ENCODE results near the gene COL4A6.

The COL4A6 gene

DNA sequence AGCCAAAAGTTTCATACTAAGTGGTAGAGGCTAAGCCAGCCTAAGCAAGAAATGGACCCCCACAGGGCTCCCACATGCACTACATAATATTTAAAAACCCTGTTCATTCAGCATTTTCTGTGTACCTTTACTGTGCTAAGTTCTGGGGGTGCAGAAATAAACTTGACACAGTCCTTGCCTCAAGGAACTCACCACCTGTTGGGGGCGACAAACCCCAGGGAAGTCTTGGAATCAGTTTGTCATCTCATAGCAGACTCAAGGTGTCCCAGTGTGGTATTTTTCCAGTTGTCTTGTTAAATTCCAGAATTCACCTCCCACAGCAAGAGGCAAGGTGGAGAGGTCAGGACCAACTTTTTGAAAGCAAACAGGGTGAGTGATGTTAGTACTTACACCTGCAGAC, 303.5 kb downstream of the COL4A6 start:
- TF ChIP-seq, protein P1, sequence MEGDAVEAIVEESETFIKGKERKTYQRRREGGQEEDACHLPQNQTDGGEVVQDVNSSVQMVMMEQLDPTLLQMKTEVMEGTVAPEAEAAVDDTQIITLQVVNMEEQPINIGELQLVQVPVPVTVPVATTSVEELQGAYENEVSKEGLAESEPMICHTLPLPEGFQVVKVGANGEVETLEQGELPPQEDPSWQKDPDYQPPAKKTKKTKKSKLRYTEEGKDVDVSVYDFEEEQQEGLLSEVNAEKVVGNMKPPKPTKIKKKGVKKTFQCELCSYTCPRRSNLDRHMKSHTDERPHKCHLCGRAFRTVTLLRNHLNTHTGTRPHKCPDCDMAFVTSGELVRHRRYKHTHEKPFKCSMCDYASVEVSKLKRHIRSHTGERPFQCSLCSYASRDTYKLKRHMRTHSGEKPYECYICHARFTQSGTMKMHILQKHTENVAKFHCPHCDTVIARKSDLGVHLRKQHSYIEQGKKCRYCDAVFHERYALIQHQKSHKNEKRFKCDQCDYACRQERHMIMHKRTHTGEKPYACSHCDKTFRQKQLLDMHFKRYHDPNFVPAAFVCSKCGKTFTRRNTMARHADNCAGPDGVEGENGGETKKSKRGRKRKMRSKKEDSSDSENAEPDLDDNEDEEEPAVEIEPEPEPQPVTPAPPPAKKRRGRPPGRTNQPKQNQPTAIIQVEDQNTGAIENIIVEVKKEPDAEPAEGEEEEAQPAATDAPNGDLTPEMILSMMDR (IDR thresholded peaks at IDR 0.05; ENCODE audit: low read depth, low read length): no peak
- no peak overlapping the region for H3K4me3 ChIP-seq (replicated peaks in 1 of 2; ENCODE audit: low read depth in 2 of 2, low read length in 2 of 2)
- DNase-seq (ENCODE audit: low read depth in 2 of 2): no peak

DNA sequence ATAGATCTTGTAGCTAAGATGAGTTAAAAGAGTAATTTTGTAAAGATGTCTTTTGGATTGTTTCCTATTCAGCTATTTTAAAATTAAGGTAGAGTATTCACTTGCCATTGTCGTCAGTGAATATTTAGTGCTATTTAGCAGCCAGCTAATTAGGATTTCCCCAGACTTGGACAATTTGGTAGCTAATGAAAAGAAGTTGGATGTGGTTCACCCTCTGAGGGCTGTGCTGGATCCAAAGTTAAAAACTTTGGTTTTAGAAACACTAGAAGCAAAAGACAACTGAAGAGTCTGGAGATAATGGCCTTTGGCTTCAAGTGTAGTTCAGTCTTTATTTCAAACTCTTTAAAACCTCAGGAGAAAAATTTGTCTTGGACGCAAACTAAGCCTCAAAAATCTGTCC, 305.3 kb downstream of the COL4A6 start:
- TF ChIP-seq, protein P1 (IDR thresholded peaks at IDR 0.05; ENCODE audit: low read depth, low read length): no peak
- H3K4me3 ChIP-seq (replicated peaks in 1 of 2; ENCODE audit: low read depth in 2 of 2, low read length in 2 of 2): no peak overlapping the region
- no peak for DNase-seq (ENCODE audit: low read depth in 2 of 2)

DNA sequence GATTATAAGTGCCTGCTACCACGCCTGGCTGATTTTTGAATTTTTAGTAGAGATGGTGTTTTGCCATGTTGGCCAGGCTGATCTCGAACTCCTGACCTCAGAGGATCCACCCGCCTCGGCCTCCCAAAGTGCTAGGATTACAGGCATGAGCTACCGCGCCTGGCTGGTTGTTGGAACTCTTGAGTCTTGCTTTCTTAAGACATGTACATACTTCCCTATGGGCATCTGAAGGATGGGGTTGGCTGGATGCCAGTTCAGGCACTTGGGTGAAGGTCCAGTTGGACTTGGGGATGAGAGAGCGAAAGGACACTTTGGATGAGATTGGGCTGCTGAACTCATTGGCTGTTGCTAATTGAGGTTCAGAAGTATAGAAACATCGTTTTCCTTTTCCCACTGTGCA, 306.2 kb downstream of the COL4A6 start:
- no peak for DNase-seq (ENCODE audit: low read depth in 2 of 2)
- TF ChIP-seq, protein P1 (IDR thresholded peaks at IDR 0.05; ENCODE audit: low read depth, low read length): no peak
- H3K4me3 ChIP-seq (replicated peaks in 1 of 2; ENCODE audit: low read depth in 2 of 2, low read length in 2 of 2): no peak overlapping the region

DNA sequence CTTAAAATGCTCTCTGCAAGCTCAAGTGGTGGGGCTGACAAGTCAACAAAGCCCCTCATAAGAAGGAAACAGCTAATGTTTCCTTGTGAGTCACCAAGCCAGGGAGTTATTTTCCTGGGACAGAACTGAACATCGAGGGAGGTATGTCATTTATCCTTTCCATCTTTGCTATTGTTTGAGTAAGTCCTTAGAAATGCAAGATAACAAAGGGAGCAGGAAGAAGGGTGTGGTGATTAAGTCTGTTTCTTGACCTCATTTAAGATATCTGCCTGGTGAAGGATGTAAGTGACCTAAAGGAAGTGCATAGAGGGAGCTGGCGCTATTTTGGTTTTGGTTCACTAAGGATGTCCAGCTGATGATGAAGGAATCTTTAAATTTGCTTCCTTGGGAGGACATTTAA, 306.8 kb downstream of the COL4A6 start:
- TF ChIP-seq, protein P1 (IDR thresholded peaks at IDR 0.05; ENCODE audit: low read depth, low read length): no peak
- DNase-seq (ENCODE audit: low read depth in 2 of 2): peak; percentile 58

DNA sequence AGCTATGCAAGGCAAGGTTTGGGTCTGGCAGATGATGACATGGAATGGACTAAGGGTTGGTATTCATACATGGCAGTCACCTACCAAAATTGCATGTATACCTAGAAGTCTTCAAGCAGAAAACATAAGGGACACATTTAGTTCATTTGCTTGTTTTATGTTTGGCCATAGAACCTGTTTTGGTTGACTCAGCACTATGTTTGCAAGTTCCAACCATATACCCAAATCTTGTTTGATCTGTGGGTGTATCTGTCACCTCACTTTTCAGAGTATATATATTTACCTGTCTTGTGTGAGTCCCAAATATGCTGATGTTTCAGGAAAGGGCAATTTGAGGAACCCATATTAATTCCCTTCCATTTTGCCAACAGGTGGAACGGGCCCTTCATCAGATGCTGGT, 307.3 kb downstream of the COL4A6 start:
- no peak overlapping the region for H3K4me3 ChIP-seq (replicated peaks in 1 of 2; ENCODE audit: low read depth in 2 of 2, low read length in 2 of 2)
- no peak for DNase-seq (ENCODE audit: low read depth in 2 of 2)
- TF ChIP-seq, protein P1 (IDR thresholded peaks at IDR 0.05; ENCODE audit: low read depth, low read length): no peak

More for the DNA sequence above, 306.8 kb downstream of the COL4A6 start:
- H3K4me3 ChIP-seq (replicated peaks in 1 of 2; ENCODE audit: low read depth in 2 of 2, low read length in 2 of 2): no peak overlapping the region

DNA sequence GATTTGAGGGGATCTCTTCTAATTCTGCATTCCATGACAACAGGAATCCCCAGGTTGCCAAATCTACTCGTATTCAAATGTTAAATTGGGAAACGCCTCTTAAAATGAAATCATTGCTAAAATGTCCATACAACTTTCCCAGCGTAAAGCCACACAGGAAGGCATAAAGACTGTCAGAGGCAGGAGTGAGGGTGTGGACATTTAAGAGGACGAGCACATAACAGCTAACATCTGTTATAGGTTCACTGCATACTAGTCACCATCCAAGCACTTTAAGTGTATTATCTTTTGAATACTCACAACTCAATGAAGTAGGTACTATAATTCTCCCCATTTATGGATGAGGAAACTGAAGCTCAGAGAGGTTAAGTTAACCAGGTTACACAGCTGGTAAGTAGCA, 311.1 kb downstream of the COL4A6 start:
- no peak overlapping the region for H3K4me3 ChIP-seq (replicated peaks in 1 of 2; ENCODE audit: low read depth in 2 of 2, low read length in 2 of 2)
- no peak for DNase-seq (ENCODE audit: low read depth in 2 of 2)
- TF ChIP-seq, protein P1 (IDR thresholded peaks at IDR 0.05; ENCODE audit: low read depth, low read length): no peak

DNA sequence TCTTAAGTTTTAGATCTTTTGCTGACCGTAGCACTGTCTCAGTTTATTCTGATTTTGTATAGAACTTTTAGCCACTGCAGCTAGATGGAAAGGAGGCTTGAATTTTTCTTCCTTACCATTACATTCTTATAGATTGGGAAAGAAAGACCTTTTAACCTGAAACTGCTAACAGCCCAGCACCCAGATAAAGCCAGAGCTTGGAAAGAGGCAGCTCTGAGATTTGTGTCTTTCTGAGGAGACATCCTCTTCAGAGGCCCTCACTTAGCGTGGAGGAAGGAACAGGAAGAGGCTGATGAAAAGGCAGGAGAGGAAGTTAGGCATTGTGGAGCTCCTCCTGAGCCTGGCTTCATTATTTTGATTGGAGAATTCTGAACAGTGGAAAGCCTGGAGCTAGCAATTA, 311.6 kb downstream of the COL4A6 start:
- peak in 1 of 2 donors; percentile 43 for DNase-seq (ENCODE audit: low read depth in 2 of 2)
- no peak overlapping the region for H3K4me3 ChIP-seq (replicated peaks in 1 of 2; ENCODE audit: low read depth in 2 of 2, low read length in 2 of 2)
- TF ChIP-seq, protein P1 (IDR thresholded peaks at IDR 0.05; ENCODE audit: low read depth, low read length): no peak

All from cardiac fibroblast (primary cell).